HCT116 (cell line): ENCODE measurements around the gene NRXN2. TPM values are rescaled to one million over a fixed set of nuclear protein-coding genes. Genes with fewer than 3 reads are reported as not detected.
A peak's percentile ranks its signal among the peaks of the same experiment; 100 is the strongest.

Experiments
- ATAC-seq: fragments of 200-7000 bp; cut with Tn5 transposase; 2 replicates; pipeline ENCODE4 v1.9.1; 2020; ENCODE audit warnings: mild to moderate bottlenecking, moderate library complexity
- BruUV-seq: library from RNA; stranded (reverse); fragments of 400-500 nt; replicated peaks from 2 replicates; lab custom pipeline; 2021; lab: Mats Ljungman, UMichigan
- CTCF ChIA-PET: fragments of 300-600 bp; sonication (Branson Sonifier 250); formaldehyde crosslinking; loops from one replicate; lab custom pipeline; 2021; ENCODE audit warnings: antibody characterized with exemption; lab: Charles Lee
- POLR2A ChIA-PET: fragments of 300-600, 350-600 bp; sonication (Branson Sonifier 250); formaldehyde crosslinking; loops from one replicate; lab custom pipeline; 2021; ENCODE audit warnings: antibody characterized with exemption; lab: Charles Lee
- RAD21 ChIA-PET, 2 experiments: fragments of 300-600 bp; sonication (Branson Sonifier 250); formaldehyde crosslinking; loops; one replicate each; lab custom pipeline; 2023; ENCODE audit warnings: low total read pairs in 2 of 2; ENCODE audit not compliant: uncharacterized antibody in 2 of 2, unreplicated experiment in 2 of 2, low non-redundant PET in 1 of 2; lab: Charles Lee
- DNase-seq: peaks from one replicate; pipeline ENCODE4 v3.0.0-alpha.2; 2010; ENCODE audit warnings: low read depth, low spot score
- H2AFZ ChIP-seq: fragments of 200-600 bp; shearing (Covaris generic), sonication (generic); 2 replicates; pipeline ENCODE4 v1.6.1; 2017; ENCODE audit warnings: low read depth, mixed run types, mixed read lengths, antibody characterized with exemption, low read length; ENCODE audit not compliant: poor library complexity, severe bottlenecking
- H3K27ac ChIP-seq: 2 replicates; pipeline ENCODE4 v1.5.1; 2012; ENCODE audit warnings: low read depth, low read length
- H3K27me3 ChIP-seq: fragments of 200-600 bp; sonication (generic); 2 replicates; pipeline ENCODE4 v1.6.1; 2016; ENCODE audit warnings: mixed run types, low read length, mixed read lengths; ENCODE audit not compliant: insufficient read depth
- H3K36me3 ChIP-seq, 2 experiments: fragments of 200-500 bp in 1 of 2; fragments of 200-600 bp in 1 of 2; sonication (Bioruptor generic) in 1 of 2; sonication (generic) in 1 of 2; 2 replicates each; pipeline versions ENCODE4 v1.5.1 to v1.6.1; 2014 to 2016; ENCODE audit warnings: low read length in 2 of 2, inconsistent platforms in 1 of 2, mixed read lengths in 1 of 2, mixed run types in 1 of 2; ENCODE audit not compliant: insufficient read depth in 2 of 2, control insufficient read depth in 1 of 2
- H3K4me1 ChIP-seq, 2 experiments: fragments of 200-600 bp in 1 of 2; sonication (generic) in 1 of 2; 2 replicates each; pipeline versions ENCODE4 v1.5.1 to v1.6.1; 2012 to 2017; ENCODE audit warnings: low read length in 2 of 2, inconsistent platforms in 1 of 2, mild to moderate bottlenecking in 1 of 2, mixed read lengths in 1 of 2, mixed run types in 1 of 2, moderate library complexity in 1 of 2; ENCODE audit not compliant: insufficient read depth in 2 of 2, control insufficient read depth in 1 of 2
- H3K4me2 ChIP-seq: fragments of 200-600 bp; sonication (generic); 2 replicates; pipeline ENCODE4 v1.6.1; 2017; ENCODE audit warnings: mixed run types, low read length, mixed read lengths
- H3K4me3 ChIP-seq, 2 experiments: fragments of 200-600 bp in 1 of 2; sonication (generic) in 1 of 2; replicated peaks in 1 of 2; 2 replicates each; pipeline ENCODE4 v1.5.1; 2011 to 2016; ENCODE audit warnings: low read length in 2 of 2, control low read depth in 1 of 2, low read depth in 1 of 2, mild to moderate bottlenecking in 1 of 2, mixed read lengths in 1 of 2, mixed run types in 1 of 2
- H3K79me2 ChIP-seq: fragments of 200-600 bp; sonication (generic); 2 replicates; pipeline ENCODE4 v1.6.1; 2017; ENCODE audit warnings: mild to moderate bottlenecking, mixed run types, low read length, moderate library complexity, mixed read lengths; ENCODE audit not compliant: insufficient read depth
- H3K9ac ChIP-seq: fragments of 200-600 bp; sonication (generic); 2 replicates; pipeline ENCODE4 v1.6.1; 2016; ENCODE audit warnings: low read length, mixed read lengths
- H3K9me2 ChIP-seq: fragments of 200-600 bp; sonication (generic), shearing (Covaris generic); 2 replicates; pipeline ENCODE4 v1.6.1; 2017; ENCODE audit warnings: mixed run types, mild to moderate bottlenecking, moderate library complexity; ENCODE audit not compliant: insufficient read depth
- H3K9me3 ChIP-seq, 2 experiments: fragments of 200-500 bp in 1 of 2; fragments of 200-600 bp in 1 of 2; sonication (Bioruptor generic) in 1 of 2; sonication (generic) in 1 of 2; 2 replicates each; pipeline ENCODE4 v1.6.1; 2014 to 2017; ENCODE audit warnings: low read length in 2 of 2, mixed read lengths in 2 of 2, inconsistent platforms in 1 of 2, low read depth in 1 of 2, mild to moderate bottlenecking in 1 of 2, mixed run types in 1 of 2, moderate library complexity in 1 of 2; ENCODE audit not compliant: control insufficient read depth in 1 of 2, insufficient read depth in 1 of 2
- H4K20me1 ChIP-seq: fragments of 200-600 bp; sonication (generic), shearing (Covaris generic); 2 replicates; pipeline ENCODE4 v1.6.1; 2017; ENCODE audit warnings: mixed run types, mild to moderate bottlenecking, moderate library complexity; ENCODE audit not compliant: insufficient read depth
- CTCF ChIP-seq, 3 experiments: fragments of 200-600 bp in 1 of 3; sonication (generic) in 1 of 3; IDR thresholded peaks in 2 of 3; conservative IDR thresholded peaks in 1 of 3; 2 replicates each; pipeline ENCODE4 v1.5.1; 2012 to 2017; ENCODE audit warnings: low read depth in 2 of 3, low read length in 2 of 3, antibody characterized with exemption in 1 of 3, borderline replicate concordance in 1 of 3, control low read depth in 1 of 3, mild to moderate bottlenecking in 1 of 3, mixed read lengths in 1 of 3, mixed run types in 1 of 3, moderate library complexity in 1 of 3; ENCODE audit not compliant: insufficient read depth in 1 of 3
- POLR2A ChIP-seq: IDR thresholded peaks from 2 replicates; pipeline ENCODE4 v1.7.0; 2011; ENCODE audit warnings: borderline replicate concordance; ENCODE audit not compliant: insufficient read depth, insufficient read length; ENCODE audit errors: extremely low read depth
- intact Hi-C: fragments of 100-400 bp; cut with micrococcal nuclease; formaldehyde crosslinking; loops from 2 replicates; pipeline ENCODE4 v1.10.0; 2022
- total RNA-seq: library from RNA; stranded (reverse); gene quantifications from one replicate; pipeline ENCODE4 v1.2.1, GENCODE V29; 2021; ENCODE audit not compliant: unreplicated experiment
- TF ChIP-seq, protein P1 (sequence below): IDR thresholded peaks from 2 replicates; pipeline ENCODE4 v1.6.1; 2012; ENCODE audit warnings: low read depth

Gene NRXN2
- total RNA-seq, 1 experiment from 2014 or later: 1.5 TPM

- peak in 2 of 3 experiments; percentile 32 to 40; a peak in 2 of 6 replicates for TF ChIP-seq CTCF (IDR thresholded peaks at IDR 0.05 in 2 of 3, conservative IDR thresholded peaks at IDR 0.05 in 1 of 3; ENCODE audit: borderline replicate concordance in 1 of 3, insufficient read depth in 1 of 3, low read depth in 2 of 3, low read length in 2 of 3)
- TF ChIP-seq POLR2A: no peak
- TF ChIP-seq, protein P1, sequence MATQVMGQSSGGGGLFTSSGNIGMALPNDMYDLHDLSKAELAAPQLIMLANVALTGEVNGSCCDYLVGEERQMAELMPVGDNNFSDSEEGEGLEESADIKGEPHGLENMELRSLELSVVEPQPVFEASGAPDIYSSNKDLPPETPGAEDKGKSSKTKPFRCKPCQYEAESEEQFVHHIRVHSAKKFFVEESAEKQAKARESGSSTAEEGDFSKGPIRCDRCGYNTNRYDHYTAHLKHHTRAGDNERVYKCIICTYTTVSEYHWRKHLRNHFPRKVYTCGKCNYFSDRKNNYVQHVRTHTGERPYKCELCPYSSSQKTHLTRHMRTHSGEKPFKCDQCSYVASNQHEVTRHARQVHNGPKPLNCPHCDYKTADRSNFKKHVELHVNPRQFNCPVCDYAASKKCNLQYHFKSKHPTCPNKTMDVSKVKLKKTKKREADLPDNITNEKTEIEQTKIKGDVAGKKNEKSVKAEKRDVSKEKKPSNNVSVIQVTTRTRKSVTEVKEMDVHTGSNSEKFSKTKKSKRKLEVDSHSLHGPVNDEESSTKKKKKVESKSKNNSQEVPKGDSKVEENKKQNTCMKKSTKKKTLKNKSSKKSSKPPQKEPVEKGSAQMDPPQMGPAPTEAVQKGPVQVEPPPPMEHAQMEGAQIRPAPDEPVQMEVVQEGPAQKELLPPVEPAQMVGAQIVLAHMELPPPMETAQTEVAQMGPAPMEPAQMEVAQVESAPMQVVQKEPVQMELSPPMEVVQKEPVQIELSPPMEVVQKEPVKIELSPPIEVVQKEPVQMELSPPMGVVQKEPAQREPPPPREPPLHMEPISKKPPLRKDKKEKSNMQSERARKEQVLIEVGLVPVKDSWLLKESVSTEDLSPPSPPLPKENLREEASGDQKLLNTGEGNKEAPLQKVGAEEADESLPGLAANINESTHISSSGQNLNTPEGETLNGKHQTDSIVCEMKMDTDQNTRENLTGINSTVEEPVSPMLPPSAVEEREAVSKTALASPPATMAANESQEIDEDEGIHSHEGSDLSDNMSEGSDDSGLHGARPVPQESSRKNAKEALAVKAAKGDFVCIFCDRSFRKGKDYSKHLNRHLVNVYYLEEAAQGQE: no peak
- CTCF ChIA-PET: no interaction called here
- intact Hi-C loops: no loop called here
- H3K9me3 ChIP-seq: no peaks in the 10 kb centered on the region
- H3K79me2 ChIP-seq: peaks cover 56% of the 10 kb centered on the region
- POLR2A ChIA-PET: interaction anchor here (1.4 kb wide), 1 partner anchor 13 kb away, joined by 3 read pairs; no protein-coding TSS in a partner anchor
- ATAC-seq (no peak), DNase-seq (no peak)
- H3K4me2 ChIP-seq: no peak overlapping the region
- no TSS peak for BruUV-seq
- H3K4me1 ChIP-seq: peaks cover 0 to 5% of the 10 kb centered on the region in 2 experiments; a peak in 1 of 4 replicates
- H3K36me3 ChIP-seq: peaks cover 64 to 71% of the 10 kb centered on the region in 2 experiments
- no peaks in the 10 kb centered on the region for H3K9me2 ChIP-seq
- H3K4me3 ChIP-seq: no peak overlapping the region
- no peaks in the 10 kb centered on the region for H3K27me3 ChIP-seq
- H4K20me1 ChIP-seq: peaks cover 26% of the 10 kb centered on the region; the same call in 1 of the 2 replicates
- H3K27ac ChIP-seq: no peak overlapping the region
- RAD21 ChIA-PET: no interaction called here
- H2AFZ ChIP-seq: no peak overlapping the region
- H3K9ac ChIP-seq: no peak overlapping the region
Measured at GRCh38 chr11:64765291-64765850, 42.4 kb upstream of the NRXN2 start.
